Measurements from ENCODE around the gene TIRAP. TPM values are rescaled to one million over a fixed set of nuclear protein-coding genes. Genes with fewer than 3 reads are reported as not detected.

Gene TIRAP
- total RNA-seq = 4.4 and 6.7 TPM in 2 replicates

DNA sequence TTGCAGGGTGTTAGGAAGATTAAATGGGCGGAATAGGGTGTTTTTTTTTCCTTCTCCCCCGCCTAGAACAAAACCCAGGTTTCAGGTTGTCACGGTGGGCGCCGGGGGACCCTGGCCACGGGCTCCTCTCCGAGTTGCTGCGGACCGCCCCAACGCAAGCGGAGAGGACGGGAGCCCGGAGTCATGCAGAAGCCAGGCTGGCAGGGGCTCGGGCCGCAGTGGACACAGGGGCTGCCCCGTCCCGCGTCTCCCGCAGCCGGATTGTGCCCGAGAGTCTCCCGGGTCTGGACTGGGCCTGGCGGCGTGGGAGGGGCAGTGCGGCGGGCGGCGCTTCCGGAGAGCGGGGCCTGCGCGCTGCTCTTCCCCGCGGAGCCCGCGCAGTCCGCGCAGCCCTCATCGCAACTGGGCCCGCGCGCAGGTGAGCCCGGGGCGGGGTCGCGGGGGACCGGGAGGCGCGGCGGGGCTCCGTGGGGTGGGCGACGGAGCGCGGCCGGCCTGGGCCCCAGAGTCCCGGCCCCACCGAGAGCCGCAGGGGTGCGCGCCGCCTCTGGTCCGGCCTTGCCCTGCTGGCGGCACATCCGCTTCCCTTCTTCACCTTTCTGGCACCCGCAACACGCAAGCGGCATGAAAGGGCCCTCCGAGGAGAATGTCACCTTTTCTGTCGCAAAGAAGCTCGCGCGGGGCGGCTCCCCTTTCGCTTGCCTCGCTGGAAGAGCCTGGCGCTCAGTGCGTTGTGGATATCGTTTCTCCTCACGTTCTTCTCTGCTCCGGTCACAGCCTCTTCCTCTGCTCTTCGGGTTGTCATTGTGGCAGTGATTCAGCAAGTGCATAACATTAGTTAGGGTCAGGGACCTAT, at the start of gene TIRAP:
Gene TIRAP (plus strand): TSS at position 358 of the 856 bp plus-strand sequence. CDS start 7,802 bp downstream, outside the sequence.

DNA sequence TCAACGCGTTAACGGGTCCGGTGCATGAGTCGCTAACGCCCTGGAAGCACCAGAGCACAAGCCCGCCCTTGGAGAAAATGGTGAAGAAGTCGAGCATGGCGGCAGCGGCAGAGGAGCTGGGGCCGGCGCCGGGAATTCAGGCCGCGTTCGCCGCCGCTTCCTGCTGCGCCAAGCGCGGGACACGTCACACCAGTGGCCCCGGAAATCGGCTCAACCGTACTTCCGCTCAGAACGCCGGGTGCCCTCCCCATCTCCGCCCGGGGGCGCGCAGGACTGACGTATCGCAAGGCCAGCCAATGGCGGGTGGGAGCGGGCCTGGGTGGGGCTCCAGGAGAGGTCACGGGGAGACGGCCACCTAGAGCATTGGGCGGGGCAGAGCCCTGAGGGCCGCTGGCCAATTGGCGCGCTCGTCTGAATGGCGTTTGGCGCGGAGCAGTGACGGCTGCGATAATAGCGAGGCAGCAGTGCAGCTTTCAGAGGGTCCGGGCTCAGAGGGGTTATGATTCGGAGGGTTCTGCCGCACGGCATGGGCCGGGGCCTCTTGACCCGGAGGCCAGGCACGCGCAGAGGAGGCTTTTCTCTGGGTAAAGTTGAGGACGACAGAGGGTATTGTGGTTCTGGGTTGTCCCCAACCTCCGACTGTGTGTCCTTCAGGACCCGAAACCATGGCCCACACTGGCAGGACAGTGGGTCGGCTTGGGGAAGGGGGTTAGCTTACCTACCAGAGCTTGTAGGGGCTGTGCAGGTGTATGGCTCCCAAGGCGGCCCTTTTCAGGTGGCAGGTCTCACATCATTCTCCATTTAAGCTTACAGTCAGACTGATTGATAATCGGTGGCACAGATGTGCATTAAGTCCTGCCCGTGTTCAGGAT, 13.9 kb upstream of the TIRAP start, which contains the start of the genes FOXRED1 and SRPRA:
Gene FOXRED1 (plus strand): TSS at position 447 of the 872 bp plus-strand sequence. CDS start 53 bp downstream, at position 500.
Gene SRPRA (minus strand): TSS at position 188 of the 872 bp plus-strand sequence. CDS start 91 bp downstream, at position 97.

DNA sequence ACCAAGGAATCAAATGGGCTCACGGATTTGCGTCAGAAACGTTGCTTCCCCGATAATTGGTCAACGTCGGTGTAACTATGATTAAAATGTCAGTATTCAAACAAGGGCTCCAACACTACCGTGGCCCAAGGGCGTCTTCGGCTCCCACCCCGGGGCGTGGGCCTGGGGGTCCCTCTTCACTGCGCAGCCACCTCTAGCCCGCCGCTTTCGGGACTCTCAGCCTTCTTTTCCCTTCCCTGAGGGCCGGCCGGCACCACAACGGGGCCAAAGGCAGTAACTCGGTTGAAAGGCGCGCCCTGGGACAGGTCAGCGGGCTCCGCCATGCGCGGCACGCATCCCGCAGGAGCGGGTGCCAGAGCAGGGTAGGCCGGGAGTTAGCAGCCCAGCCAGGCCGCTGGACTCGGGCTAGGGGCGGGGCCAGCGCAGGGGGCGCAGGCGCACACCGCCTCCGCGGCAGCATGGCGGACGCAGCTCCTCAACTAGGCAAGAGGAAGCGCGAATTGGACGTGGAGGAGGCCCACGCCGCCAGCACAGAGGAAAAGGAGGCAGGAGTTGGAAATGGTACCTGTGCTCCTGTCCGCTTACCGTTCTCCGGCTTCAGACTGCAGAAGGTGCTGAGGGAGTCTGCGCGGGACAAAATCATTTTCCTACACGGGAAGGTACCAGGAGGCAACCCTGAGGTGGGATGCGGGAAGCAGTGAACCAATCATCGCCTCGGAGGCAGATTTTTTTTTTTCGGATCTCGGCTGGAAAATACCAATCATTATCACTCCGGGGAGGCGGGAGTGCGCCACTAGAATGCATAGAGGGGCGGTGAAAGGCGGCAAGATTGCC, 20.9 kb downstream of the TIRAP start, which contains the start of gene DCPS:
Gene DCPS (plus strand): TSS at position 438 of the 834 bp plus-strand sequence. CDS start 21 bp downstream, at position 459.

Other genes with a start within 250 kb of the TIRAP start
- gene CDON, start 220.2 kb upstream of the TIRAP start, total RNA-seq = 4.7 and 7.4 TPM in 2 replicates
- gene RPUSD4, start 71.4 kb upstream of the TIRAP start, total RNA-seq = 15.2 and 18.0 TPM in 2 replicates
- 16.5 and 17.6 TPM in 2 replicates for gene FAM118B, start 71.3 kb upstream of the TIRAP start, total RNA-seq
- gene SRPRA, start 14.2 kb upstream of the TIRAP start, total RNA-seq = 61.5 and 82.9 TPM in 2 replicates
- gene FOXRED1, start 13.9 kb upstream of the TIRAP start, total RNA-seq = 12.9 and 38.8 TPM in 2 replicates
- 14.1 and 24.6 TPM in 2 replicates for gene DCPS, start 21.0 kb downstream of the TIRAP start, total RNA-seq
- gene ST3GAL4, start 72.6 kb downstream of the TIRAP start, total RNA-seq = 24.4 and 32.3 TPM in 2 replicates